ENCODE measurements around the gene AIF1L.
"Not testable (repeated sequence)": the region's sequence is repeated elsewhere in the genome, so short reads cannot be mapped to it uniquely, and the experiment has no call there.

The AIF1L gene

GRCh38 chr9:131099845-131100244, 3.5 kb downstream of the AIF1L start:
- DNase-seq = not testable (repeated sequence)

DNA sequence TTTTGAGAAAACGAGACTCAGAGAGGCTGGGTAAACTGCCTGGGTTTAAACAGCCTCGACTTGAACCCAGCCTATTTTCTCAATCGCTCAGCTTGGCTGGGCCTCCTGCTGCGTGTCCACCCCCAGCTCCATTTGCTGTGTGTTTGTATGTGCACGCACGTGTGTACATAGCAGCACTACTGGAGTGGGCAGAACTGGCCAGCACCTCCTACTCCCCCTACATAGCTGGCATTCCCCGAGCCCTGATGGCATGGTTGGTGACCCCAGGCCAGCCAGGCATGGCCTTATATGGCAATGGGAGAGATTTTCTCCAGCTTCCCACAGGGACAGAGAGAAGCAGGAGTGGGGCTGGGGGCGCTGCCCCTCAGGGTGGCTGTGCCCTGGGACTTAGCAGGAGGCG, 4.1 kb downstream of the AIF1L start:
- no peak for DNase-seq

DNA sequence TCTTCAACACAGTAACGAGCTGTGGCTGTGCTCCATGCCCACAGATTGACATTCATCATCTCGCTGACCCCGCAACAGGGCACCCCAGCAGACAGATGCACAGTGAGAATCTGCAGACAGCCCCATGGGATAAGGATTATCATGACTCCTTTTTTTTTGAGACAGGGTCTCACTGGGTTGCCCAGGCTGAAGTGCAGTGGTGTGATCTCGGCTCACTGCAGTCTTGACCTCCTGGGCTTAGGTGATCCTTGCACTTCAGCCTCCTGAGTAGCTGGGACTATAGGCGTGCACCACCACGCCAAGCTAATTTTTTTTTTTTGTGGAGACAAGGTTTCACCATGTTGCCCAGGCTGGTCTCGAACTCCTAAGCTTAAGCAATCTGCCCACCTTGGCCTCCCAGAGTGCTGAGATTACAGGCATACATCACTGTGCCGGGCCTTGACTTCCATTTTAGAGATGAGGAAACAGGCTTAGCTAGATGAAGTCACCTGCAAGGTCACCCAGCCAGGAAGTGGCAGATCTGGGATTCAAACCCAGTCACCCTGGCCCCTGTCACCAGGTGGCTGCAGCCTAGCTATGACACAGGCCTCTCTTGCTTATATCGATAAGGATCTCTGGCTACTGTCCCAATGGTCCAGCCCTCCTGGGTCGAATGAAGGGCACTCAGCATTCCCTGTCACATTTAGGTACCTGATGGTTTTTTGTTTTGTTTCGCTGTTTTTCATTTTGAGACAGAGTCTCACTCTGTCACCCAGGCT, 5.1 kb downstream of the AIF1L start:
- DNase-seq = no peak

DNA sequence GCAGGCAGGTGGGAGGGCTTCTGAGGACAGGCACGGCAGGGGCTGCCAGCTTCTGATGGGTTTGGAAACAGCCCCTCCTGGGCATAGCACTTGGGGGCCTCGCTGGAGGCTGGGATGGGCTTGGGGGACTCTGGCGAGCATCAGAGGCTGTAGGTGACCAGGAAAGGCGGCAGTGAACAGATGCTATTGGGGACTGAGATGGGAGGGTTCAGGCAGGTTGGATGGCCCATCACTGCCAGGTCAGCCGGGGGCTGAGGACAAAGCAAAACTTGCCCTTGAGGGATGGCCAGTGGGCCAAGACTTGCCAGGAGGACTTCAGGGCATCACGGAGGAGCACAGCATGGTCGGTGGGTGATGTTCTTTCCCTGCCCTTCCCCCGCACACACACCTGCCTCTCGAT, 6.7 kb downstream of the AIF1L start:
- DNase-seq = no peak

DNA sequence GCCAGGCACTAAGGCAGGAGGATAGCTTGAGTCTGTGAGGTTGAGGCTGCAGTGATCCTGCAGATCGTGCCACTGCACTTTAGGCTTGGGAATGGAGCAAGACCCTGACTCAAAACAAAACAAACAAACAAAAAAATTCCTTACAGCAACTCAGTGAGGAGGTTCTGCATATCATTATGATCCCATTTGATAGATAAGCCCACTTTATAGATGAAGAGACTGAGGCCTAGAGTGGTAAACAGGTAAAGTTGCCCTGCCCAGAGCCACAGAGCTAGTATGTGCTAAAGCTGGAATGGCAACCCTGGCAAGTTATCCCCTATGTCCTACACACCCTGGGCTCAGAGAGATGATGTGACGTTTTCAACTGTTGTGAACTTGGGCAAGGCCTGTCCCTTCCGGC, 7.2 kb downstream of the AIF1L start:
- DNase-seq = no peak

DNA sequence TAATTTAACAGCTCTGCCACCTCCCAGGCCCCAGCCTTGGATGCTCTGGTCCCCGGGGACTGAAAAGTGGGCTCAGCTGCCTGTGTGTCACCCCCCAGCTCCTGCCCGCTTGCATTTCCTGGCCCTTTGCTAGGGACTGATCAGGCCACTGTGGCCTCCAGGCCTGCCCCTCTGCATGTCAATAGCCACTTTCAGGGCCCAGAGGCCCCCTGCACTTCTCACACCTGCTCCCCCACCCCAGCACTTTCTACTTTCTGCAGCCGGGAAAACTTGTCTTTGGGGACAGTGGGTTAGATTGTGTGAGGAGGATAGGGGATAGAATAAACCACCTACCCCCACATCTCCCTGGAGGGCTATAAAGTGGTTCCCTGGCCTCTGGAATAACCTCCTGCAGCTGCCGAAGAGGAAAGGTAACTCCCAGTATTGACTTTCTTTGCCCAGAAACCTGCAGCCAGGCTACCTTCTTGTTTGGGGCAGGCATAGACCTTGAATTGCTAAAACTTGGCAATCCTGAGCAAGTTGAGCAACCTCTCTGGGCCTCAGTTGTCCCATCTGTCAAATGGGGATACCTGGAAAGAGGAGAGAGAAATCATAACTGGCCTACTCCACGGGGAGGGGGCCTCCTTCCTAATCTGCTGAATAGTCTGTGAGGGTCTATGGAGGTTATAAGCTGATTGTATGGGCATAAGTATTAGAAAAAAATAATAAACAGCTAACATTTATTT, 7.8 kb downstream of the AIF1L start:
- no peak for DNase-seq

DNA sequence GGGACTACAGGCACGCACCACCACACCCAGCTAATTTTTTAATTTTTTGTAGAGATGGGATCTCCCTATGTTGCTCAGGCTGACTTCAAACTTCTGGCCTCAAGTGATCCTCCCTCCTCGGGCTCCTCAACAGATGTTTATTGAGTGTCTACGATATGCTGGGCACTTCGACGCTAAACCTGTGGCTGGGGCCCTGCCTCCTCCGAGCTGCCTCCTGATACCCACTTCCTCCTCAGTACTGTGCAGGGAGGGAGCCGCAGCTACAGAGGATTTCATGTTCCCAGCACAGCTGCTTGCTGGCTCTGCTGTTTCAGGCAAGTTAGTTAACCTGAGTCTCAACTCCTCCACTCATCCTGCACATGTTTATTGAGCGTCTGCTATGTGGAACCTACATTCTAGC, 9.6 kb downstream of the AIF1L start:
- no peak for DNase-seq

GRCh38 chr9:131107760-131108159, 11.4 kb downstream of the AIF1L start:
- no peak for DNase-seq

DNA sequence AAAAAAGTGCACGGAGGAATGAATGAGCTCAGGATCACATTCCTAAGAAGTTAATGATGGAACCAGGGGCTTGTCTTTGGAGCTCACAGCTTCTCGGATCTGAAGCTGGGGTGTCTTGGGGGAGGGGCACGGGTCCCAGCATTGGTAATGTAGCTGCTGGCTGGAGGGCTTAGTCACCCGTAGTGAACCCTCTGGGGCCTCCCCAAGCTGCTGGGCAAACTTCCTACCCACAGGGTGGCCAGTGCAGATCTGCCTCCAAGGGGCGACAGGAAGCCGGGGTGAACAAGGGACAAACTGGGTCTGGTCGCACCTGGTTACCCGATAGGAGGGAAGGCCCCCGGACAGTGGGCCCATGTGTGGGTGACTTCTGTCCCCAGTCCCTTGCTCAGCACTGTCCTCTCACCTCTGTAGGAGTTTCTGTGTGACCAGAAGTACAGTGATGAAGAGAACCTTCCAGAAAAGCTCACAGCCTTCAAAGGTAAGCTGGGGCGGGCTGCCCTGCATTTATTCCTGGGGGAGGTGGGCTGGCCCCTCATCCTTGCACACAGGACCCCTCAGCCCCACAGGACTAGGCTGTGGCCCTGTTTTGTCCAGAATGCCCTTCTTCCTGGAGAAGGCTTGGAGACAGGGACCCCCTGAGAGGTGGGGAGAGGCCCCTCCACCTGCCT, 15.0 kb downstream of the AIF1L start:
- no peak for DNase-seq

DNA sequence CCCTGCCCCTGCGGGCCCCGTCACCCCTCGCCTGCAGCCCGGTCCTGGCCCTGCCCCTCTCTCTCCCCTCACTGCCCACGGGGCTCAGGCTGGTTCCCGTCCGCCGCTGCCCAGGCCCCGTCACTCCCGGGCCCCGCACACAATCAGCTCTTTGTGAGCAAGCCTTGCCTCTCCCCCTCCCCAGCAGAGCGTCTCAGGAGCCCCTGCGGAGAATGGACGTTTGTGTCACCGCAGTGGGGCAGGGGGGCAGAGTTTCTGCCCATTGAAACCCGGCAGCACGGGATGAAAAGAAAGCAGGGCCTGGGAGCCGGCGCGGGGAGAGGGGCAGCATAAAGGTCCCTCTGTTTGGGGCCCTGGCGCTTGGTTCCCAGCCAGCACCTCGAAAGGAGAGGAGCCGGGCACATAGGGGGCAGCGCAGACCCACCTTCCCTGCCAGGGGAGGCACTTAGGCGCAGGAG, 15.6 kb downstream of the AIF1L start:
- DNase-seq = no peak

DNA sequence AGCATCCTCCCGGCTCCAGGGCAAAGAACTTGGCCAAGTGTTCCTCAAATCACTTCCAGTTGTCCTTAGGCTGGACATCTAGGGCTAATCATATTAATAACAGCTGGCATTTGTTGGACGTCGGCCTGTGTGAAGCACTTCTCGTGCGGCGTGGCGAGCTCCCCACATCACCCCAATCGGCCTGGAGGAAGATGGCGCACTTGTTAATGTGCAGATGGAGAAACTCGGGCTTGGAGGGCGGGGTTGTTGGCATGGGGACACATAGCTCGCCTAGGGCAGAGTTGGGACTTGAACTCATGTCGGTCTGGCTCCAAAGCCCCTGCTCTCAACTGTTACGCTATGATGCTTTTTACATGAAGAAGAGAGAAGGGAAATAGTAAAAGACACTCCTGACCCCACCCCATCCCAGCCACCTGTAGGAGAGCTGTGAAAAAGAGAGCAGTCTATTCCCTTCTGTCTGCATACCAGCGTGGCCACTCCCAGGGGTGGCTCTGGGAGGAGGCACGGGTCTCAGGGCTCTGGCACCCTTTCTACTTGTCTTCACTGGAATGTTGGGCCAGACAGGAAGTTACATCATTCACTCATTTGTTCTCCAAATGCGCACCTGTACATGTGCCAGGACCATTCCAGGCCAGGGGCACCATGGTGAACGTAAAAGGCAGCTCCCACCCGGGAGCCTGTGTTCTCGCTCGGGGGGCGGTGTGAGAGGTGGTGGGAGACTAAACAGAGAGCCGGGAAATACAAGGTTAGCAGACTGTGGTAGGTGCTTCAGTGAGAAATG, 16.2 kb downstream of the AIF1L start:
- no peak for DNase-seq

DNA sequence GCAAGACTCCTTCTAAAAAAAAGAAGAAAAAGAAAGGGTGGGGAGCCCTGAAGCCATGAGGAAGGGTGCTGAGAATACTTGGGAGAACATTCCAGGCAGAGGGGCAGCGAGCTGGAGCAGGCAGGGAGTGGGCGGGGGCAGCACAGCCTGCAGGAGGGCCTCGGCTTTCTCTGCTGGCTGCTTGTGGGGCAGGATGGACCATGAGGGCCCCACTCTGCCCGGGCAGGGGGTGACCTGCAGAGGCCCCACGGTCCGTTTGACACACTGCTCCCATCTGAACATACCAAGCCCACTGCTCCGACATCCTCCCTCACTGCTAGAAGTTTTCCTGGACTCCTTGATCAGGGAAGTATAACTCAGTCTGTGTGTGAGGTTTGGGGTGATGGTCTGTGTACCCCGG, 17.3 kb downstream of the AIF1L start:
- DNase-seq = no peak

- DNase-seq = no peak
Measured at GRCh38 chr9:131114084-131114535, 17.8 kb downstream of the AIF1L start.

GRCh38 chr9:131115360-131115742, 19.0 kb downstream of the AIF1L start:
- not testable (repeated sequence) for DNase-seq

DNA sequence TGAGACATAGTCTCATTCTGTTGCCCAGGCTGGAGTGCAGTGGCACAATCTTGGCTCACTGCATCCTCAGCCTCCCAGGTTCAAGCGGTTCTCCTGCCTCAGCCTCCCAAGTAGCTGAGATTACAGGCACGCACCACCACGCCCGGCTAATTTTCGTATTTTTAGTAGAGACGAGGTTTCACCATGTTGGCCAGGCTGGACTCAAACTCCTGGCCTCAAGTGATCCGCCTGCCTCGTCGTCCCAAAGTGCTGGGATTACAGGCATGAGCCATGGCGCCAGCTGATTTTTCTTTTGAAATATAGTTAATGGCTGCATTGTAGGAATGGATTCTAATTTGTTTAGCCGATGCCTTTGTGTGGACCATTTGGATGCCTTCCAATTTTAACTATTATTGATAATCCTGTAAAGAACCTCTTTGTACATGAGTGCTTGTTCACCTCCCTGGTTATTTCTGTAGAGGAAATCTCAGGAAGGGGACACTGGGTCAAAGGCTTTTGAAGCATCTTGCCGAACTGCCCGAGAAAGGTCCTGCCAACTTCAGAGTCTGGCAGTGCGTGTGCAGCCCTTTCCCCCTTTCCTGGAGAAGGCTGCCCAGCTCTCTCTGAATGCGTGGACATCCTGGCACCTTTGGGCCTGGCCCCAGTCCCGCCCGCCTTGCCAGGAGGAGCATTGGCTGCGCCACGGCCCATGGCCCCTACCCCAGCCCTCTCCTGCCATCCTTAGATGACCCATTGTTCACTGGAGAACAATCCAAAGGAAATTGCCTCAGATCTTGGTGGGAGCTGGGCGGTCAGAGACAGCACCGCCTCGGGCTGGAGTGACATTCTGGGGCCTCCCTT, 20.2 kb downstream of the AIF1L start:
- DNase-seq = no peak

GRCh38 chr9:131117121-131117761, 20.9 kb downstream of the AIF1L start:
- no peak for DNase-seq

GRCh38 chr9:131117762-131118145, 21.4 kb downstream of the AIF1L start:
- no peak for DNase-seq

GRCh38 chr9:131119600-131119999, 23.3 kb downstream of the AIF1L start:
- DNase-seq = no peak

- DNase-seq = no peak
Measured at GRCh38 chr9:131120620-131121228, 24.4 kb downstream of the AIF1L start.

GRCh38 chr9:131121346-131121745, 25.0 kb downstream of the AIF1L start:
- no peak for DNase-seq

DNA sequence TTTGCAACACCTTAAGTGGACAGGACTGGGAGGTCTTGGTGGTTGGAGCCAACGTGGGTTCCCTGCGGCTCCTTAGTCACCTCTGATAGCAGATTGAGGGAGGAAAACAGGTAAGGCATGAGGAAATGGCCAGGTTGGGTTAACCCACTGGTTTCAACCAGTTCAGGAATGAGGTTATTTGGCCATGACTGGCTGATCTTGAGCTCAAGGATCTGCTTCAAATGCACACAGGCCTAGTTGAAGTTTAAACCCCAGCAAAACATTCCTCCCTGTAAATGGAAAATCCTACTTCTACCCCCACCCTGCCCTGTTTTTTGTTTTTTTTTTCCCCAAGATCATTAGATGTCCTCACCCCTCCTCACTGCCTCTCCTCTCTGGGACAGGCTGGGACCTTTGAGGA, 25.8 kb downstream of the AIF1L start:
- DNase-seq = no peak

- DNase-seq = no peak
Measured at GRCh38 chr9:131125038-131125287, 28.6 kb downstream of the AIF1L start.

Data from NK-92 treated with Interleukin-12 subunit alpha and Interleukin-12 subunit beta, amount 100 ng/mL, for 24 hours (cell line).